GM12872 (cell line): ENCODE results near the gene VSTM4.

Source experiments
- TF ChIP-seq, protein P1 (sequence below): IDR thresholded peaks from 3 replicates; pipeline ENCODE4 v1.5.1; 2011; ENCODE audit warnings: low read depth, mild to moderate bottlenecking, low read length, moderate library complexity; ENCODE audit not compliant: insufficient read depth

VSTM4 gene

GRCh38 chr10:48970654-48971053 is 144.7 kb downstream of the VSTM4 start:
- TF ChIP-seq, protein P1, sequence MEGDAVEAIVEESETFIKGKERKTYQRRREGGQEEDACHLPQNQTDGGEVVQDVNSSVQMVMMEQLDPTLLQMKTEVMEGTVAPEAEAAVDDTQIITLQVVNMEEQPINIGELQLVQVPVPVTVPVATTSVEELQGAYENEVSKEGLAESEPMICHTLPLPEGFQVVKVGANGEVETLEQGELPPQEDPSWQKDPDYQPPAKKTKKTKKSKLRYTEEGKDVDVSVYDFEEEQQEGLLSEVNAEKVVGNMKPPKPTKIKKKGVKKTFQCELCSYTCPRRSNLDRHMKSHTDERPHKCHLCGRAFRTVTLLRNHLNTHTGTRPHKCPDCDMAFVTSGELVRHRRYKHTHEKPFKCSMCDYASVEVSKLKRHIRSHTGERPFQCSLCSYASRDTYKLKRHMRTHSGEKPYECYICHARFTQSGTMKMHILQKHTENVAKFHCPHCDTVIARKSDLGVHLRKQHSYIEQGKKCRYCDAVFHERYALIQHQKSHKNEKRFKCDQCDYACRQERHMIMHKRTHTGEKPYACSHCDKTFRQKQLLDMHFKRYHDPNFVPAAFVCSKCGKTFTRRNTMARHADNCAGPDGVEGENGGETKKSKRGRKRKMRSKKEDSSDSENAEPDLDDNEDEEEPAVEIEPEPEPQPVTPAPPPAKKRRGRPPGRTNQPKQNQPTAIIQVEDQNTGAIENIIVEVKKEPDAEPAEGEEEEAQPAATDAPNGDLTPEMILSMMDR, result no peak

GRCh38 chr10:48970046-48970445 is 145.3 kb downstream of the VSTM4 start:
- TF ChIP-seq, protein P1, result no peak

DNA sequence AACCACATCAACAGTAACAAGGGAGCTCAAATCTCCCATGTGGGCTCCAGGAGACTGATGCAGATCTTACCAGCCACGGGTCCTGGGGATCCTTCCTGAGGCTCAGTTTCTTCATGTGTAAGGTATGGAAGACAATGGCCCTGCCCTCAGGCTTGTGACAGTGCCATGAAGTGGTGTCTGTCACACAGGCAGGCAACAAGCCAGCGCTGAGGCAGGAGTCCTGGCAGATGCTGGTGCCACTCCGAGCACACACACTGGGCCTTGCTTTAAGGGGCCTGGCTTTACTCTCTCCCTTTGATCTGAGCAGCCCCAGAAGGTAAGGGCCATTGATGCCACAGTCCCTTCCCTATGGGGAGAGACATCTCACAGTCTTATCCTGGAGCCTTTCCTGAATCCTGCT is 147.3 kb downstream of the VSTM4 start:
- TF ChIP-seq, protein P1, result no peak

- TF ChIP-seq, protein P1, result no peak
These were observed 149.9 kb downstream of the VSTM4 start for GRCh38 chr10:48965460-48965859.
